ENCODE results near the gene CCDC174. TPM values are rescaled to one million over a fixed set of nuclear protein-coding genes. Genes with fewer than 3 reads are reported as not detected.

The CCDC174 gene
- total RNA-seq, 1 donor from 2014 or later, result 16.0 TPM

DNA sequence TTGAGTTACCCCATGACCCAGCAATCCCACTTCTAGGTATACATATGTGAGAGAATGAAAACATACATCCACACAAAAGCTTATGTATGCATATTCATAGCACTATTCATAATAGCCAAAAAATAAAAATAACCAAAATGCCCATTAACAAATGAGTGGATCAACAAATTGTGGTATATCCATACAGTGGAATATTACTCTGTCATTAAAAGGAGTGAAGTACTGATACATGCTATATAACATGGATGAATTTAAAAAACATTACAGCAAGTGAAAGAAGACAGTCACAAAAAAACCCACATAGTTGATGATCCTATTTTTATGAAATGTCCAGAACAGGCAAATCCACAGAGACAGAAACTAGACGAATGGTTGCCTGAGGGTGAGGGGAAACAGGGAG is 28.6 kb downstream of the CCDC174 start:
- Mint-ChIP-seq H3K27ac (no peak overlapping the region), H3K4me1 (no peaks in the 10 kb centered on the region), H3K27me3 (no peaks in the 10 kb centered on the region), H3K36me3 (ENCODE audit: low read depth) (peaks cover 11% of the 10 kb centered on the region), H3K9me3 (no peaks in the 10 kb centered on the region), H3K4me3 (no peak overlapping the region)
- DNase-seq, result no peak
- intact Hi-C loops (cut with micrococcal nuclease), result no loop called here

DNA sequence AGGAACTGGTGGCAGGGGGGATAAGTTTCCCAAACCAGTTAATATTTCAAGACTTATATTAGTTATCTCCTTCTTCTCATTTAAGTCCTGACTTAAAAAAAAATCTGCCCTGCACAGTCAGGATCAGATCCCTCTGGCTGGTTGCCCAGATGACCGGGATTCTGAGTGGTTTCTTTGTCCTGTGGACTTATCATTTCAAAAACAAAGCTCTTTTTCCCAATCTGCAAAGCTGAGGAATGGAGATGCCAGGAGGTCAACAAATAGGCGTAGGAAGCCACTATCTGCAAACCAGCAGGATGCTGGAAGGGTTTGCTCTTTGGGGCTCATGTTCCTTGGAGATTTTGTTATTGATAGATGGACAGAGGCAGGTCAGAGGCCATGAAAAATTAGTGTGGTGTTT is 29.2 kb downstream of the CCDC174 start:
- Mint-ChIP-seq H3K4me3 (no peak overlapping the region), H3K9me3 (no peaks in the 10 kb centered on the region), H3K27ac (no peak overlapping the region)

DNA sequence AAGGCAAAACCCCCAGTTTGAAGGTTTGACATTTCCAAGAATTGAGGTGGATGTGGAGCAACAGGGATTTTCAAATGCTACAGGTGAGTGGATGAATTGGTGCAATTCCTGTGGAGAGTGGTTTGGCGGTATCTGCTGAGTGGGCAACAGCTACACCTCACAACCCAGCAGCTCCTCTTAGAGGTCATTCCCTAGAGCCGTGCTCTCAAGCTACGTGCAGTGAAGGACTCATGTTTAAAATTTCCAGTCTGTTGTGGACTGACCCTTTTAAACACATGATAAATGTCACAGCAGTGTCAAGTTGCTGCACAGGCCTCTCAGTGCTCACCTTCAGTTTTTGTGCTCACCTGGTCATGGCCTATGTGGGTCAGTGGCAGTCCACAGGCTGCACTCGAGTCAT is 32.9 kb downstream of the CCDC174 start:
- peaks cover 6% of the 10 kb centered on the region for H3K36me3 Mint-ChIP-seq (ENCODE audit: low read depth)
- DNase-seq, result no peak
- peaks cover 2% of the 10 kb centered on the region for H3K4me1 Mint-ChIP-seq
- intact Hi-C loops (cut with micrococcal nuclease), result no loop called here
- no peaks in the 10 kb centered on the region for H3K9me3 Mint-ChIP-seq
- no peaks in the 10 kb centered on the region for H3K27me3 Mint-ChIP-seq
- H3K27ac Mint-ChIP-seq, result no peak overlapping the region
- H3K4me3 Mint-ChIP-seq, result no peak overlapping the region

More for the DNA sequence above, 29.2 kb downstream of the CCDC174 start:
- peak; percentile 45 for DNase-seq
- Mint-ChIP-seq H3K4me1 (no peaks in the 10 kb centered on the region), H3K27me3 (no peaks in the 10 kb centered on the region), H3K36me3 (ENCODE audit: low read depth) (peaks cover 11% of the 10 kb centered on the region)
- intact Hi-C loops (cut with micrococcal nuclease), result no loop called here

DNA sequence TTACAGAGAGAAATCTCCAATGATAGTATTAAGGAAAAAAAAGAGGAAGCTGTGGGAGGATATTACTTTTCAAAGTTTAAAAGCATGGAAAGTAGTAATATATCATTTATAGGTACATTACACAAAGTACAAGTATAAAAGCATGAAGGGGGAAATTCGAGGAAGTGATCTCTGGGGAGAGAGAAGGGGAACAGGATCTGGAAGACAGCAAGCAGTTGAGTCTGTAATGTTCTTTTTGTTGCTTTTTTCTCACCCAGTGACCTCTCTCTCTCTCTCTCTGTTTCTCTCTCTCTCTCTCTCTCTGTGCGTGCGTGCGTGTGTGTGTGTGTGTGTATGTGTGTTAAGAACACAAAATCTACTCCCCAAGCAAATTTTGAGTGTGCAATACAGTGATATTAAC is 33.6 kb downstream of the CCDC174 start:
- Mint-ChIP-seq H3K4me3 (no peak overlapping the region), H3K27ac (no peak overlapping the region), H3K9me3 (no peaks in the 10 kb centered on the region), H3K27me3 (no peaks in the 10 kb centered on the region), H3K4me1 (peaks cover 2% of the 10 kb centered on the region), H3K36me3 (ENCODE audit: low read depth) (peaks cover under 1% of the 10 kb centered on the region)
- intact Hi-C loops (cut with micrococcal nuclease), result no loop called here
- no peak for DNase-seq

DNA sequence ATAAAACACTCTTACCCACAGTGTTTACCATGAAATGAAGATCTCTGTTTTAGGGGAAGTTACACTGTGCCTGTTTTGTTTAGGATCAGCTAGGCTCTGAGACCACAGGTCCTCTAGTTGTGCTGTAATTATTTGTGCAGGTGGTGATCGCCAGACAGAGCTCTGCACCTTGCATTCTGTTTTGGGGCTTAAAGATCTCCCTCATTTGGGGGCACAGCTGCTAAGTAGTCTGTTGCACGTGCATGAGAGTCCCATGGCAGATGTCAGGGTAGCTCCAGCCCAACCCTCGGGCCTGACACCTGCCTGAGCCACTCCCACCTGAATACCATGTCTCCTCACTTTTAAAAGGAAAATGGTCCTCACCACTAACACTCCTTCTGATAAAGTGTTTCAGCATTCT is 35.8 kb downstream of the CCDC174 start:
- no peak overlapping the region for H3K27ac Mint-ChIP-seq
- peaks cover 2% of the 10 kb centered on the region for H3K4me1 Mint-ChIP-seq
- H3K36me3 Mint-ChIP-seq (ENCODE audit: low read depth), result no peaks in the 10 kb centered on the region
- no peak for DNase-seq
- no peaks in the 10 kb centered on the region for H3K27me3 Mint-ChIP-seq
- intact Hi-C loops (cut with micrococcal nuclease), result no loop called here
- H3K4me3 Mint-ChIP-seq, result no peak overlapping the region
- no peaks in the 10 kb centered on the region for H3K9me3 Mint-ChIP-seq

DNA sequence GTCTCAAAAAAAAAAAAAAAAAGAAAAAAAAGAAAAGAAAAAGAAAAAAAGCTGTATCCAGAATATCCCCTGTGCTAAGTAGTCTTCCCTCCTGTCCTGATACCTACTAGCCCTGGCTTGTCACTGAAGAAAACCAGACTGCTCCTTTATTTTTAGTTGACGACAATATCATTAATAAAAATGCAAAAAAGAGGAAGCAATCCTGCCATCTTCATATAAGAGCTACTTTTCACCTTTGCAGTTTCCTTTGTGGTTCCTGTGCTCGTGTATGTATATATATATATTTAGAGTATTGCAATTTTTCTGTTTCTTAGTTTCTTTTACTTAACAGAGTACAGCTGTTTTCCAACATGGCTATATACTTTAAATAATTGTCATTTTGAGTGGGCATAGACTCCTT is 37.0 kb downstream of the CCDC174 start:
- H3K27me3 Mint-ChIP-seq, result no peaks in the 10 kb centered on the region
- intact Hi-C loops (cut with micrococcal nuclease), result no loop called here
- no peak overlapping the region for H3K4me3 Mint-ChIP-seq
- no peaks in the 10 kb centered on the region for H3K9me3 Mint-ChIP-seq
- no peaks in the 10 kb centered on the region for H3K36me3 Mint-ChIP-seq (ENCODE audit: low read depth)
- no peak overlapping the region for H3K27ac Mint-ChIP-seq
- peaks cover 2% of the 10 kb centered on the region for H3K4me1 Mint-ChIP-seq
- no peak for DNase-seq

DNA sequence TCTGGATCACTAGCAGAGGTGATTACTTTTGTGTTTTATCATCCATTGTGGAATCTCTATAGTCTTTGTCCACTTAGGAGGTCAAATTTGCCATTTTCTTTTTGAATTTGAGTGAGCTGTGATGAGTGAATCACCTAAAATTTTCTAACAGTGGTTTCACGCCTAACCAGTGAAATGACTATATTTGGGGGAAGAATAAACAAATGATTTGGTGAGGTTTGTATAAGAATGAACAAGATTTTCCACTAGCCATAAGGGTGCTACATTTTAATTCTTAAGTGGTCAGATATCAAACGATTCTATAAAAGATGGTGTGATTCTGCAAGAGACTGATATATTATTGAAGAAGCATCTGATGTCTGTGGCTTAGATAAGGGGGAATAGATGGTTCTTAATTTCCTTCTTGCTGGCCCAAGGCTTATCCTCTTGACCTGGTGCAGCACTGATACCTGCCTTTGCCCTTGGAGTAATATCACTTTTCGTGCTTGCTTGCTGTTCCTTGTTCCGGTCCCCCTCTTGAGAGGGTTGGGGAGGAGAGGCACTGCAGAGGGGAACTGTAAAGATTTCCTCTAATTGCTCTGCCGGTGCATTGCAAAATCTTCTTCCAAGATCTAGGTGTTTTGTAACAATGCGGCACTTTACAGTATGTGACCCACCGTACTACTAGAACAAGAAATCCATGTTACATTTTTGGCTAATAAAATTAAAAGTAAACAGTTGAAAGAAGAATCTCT is 37.9 kb downstream of the CCDC174 start:
- intact Hi-C loops (cut with micrococcal nuclease), result no loop called here
- H3K27ac Mint-ChIP-seq, result no peak overlapping the region
- no peaks in the 10 kb centered on the region for H3K36me3 Mint-ChIP-seq (ENCODE audit: low read depth)
- peaks cover 2% of the 10 kb centered on the region for H3K27me3 Mint-ChIP-seq
- peak; percentile 51 for DNase-seq
- no peak overlapping the region for H3K4me3 Mint-ChIP-seq
- H3K9me3 Mint-ChIP-seq, result no peaks in the 10 kb centered on the region
- H3K4me1 Mint-ChIP-seq, result peaks cover 2% of the 10 kb centered on the region

DNA sequence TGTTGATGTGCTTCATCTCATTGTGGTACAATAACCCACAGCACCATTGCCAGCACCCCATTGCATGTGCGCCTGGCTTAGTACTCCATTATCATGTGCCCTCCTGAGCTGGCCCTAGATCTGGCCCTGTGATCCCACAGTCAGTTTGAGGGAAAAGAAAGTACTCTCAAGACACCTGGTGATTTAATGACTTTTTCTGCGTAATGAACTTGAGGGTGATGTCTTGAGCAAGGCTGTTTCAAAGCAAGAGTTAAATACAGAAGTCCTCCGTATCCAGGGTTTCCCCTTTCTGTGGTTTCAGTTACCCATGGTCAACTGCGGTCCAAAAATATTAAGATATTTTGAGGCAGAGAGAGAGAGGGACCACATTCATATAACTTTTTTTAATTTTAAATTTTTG is 39.7 kb downstream of the CCDC174 start:
- intact Hi-C loops (cut with micrococcal nuclease), result no loop called here
- Mint-ChIP-seq H3K36me3 (ENCODE audit: low read depth) (no peaks in the 10 kb centered on the region), H3K9me3 (no peaks in the 10 kb centered on the region), H3K27ac (no peak overlapping the region), H3K4me1 (peaks cover 2% of the 10 kb centered on the region), H3K4me3 (no peak overlapping the region), H3K27me3 (peaks cover 2% of the 10 kb centered on the region)
- DNase-seq, result peak; percentile 51

DNA sequence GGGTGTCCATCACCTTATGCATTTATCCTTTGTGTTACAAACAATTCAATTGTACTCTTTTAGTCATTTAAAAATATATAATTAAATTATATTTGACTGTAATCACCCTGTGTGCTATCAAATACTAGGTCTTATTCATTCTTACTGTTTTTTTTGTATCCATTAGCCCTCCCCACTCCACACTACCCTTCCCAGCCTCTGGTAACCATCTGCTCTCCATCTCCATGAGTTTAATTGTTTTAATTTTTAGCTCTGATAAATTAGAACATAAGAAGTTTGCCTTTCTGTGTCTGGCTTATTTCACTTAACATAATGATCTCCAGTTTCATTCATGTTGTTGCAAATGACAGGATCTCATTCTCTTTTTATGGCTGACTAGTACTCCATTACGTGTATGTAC is 40.2 kb downstream of the CCDC174 start:
- Mint-ChIP-seq H3K36me3 (ENCODE audit: low read depth) (no peaks in the 10 kb centered on the region), H3K9me3 (no peaks in the 10 kb centered on the region), H3K27me3 (peaks cover 2% of the 10 kb centered on the region), H3K4me3 (no peak overlapping the region), H3K4me1 (peaks cover 2% of the 10 kb centered on the region), H3K27ac (no peak overlapping the region)
- DNase-seq, result no peak
- intact Hi-C loops (cut with micrococcal nuclease), result no loop called here

DNA sequence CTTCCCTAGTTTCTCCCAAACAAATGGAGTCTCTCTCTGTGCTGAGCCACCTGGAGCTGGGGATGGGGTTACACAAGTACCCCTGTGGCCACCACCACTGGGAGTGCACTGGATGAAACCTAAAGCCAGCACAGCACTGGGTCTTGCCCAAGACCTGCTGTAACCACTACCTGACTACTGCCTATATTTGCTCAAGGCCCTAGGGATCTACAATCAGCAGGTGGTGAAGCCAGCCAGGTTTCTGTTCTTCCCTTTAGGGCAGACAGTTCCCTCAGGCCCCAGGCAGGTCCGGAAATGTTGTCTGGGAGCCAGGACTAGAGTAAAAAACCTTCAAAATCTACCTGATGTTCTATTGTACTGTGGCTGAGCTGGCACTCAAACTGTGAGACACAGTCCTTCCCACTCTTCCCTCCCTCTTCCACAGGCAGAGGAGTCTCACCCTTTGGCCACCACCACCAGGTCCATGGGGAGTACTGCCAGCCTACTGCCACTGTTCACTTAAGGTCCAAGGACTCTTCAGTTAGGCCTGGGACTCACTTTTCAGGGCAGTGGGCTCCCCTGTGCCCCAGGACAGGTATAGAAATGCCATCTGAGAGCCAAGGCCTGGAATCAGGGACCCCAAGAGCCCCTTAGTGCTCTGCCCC is 47.2 kb downstream of the CCDC174 start:
- Mint-ChIP-seq H3K4me3 (no peak overlapping the region), H3K27me3 (peaks cover 2% of the 10 kb centered on the region)

DNA sequence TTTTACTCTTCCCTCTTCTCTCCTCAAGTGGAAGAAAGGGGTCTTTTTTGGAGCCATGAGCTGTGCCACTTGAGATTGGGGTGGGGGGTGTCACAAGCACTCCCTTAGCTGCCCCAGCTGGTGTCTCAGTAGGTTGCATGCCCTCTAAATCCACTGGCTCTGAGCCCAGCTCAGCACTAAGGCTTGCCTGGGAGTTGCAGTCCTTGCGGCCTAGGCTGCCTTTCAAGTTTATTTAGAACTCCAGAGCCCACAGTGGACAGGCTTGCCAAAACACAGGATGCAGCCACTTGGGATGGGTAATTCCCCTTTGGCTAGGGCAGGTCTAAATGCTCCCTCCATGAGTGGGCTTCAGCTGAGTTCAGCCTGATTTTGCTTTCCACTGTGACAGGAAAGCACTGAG is 48.1 kb downstream of the CCDC174 start:
- Mint-ChIP-seq H3K27me3 (no peaks in the 10 kb centered on the region), H3K4me1 (no peaks in the 10 kb centered on the region), H3K9me3 (peaks cover 4% of the 10 kb centered on the region), H3K4me3 (no peak overlapping the region), H3K36me3 (ENCODE audit: low read depth) (peaks cover 2% of the 10 kb centered on the region), H3K27ac (no peak overlapping the region)
- peak; percentile 44 for DNase-seq
- intact Hi-C loops (cut with micrococcal nuclease), result no loop called here

More for the DNA sequence above, 47.2 kb downstream of the CCDC174 start:
- intact Hi-C loops (cut with micrococcal nuclease), result no loop called here
- no peak overlapping the region for H3K27ac Mint-ChIP-seq
- H3K36me3 Mint-ChIP-seq (ENCODE audit: low read depth), result peaks cover 2% of the 10 kb centered on the region
- peak; percentile 44 for DNase-seq
- peaks cover 4% of the 10 kb centered on the region for H3K9me3 Mint-ChIP-seq
- no peaks in the 10 kb centered on the region for H3K4me1 Mint-ChIP-seq

DNA sequence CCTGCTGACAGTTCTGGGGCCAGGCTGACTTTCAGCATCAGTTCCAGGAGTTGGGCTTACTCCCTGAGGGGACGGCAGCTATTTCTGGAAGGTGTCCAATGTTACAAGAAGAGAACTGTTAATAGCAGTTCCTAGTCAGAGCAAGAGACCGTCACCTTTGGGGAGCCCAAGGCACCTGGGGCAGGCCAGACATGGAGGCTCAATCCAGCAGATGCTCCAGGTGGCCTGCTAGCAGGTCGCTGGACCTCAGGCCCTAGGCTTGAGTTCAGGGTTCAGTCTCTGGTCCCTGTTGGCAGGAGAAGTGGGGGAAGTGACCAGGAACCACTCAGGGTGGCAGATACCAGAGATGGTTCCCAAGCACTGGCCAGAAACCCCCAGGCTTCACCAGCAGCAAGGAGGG is 49.3 kb downstream of the CCDC174 start:
- intact Hi-C loops (cut with micrococcal nuclease), result no loop called here
- no peaks in the 10 kb centered on the region for H3K27me3 Mint-ChIP-seq
- H3K4me3 Mint-ChIP-seq, result no peak overlapping the region
- no peaks in the 10 kb centered on the region for H3K4me1 Mint-ChIP-seq
- peaks cover 4% of the 10 kb centered on the region for H3K9me3 Mint-ChIP-seq
- H3K36me3 Mint-ChIP-seq (ENCODE audit: low read depth), result peaks cover 2% of the 10 kb centered on the region
- no peak overlapping the region for H3K27ac Mint-ChIP-seq
- no peak for DNase-seq

DNA sequence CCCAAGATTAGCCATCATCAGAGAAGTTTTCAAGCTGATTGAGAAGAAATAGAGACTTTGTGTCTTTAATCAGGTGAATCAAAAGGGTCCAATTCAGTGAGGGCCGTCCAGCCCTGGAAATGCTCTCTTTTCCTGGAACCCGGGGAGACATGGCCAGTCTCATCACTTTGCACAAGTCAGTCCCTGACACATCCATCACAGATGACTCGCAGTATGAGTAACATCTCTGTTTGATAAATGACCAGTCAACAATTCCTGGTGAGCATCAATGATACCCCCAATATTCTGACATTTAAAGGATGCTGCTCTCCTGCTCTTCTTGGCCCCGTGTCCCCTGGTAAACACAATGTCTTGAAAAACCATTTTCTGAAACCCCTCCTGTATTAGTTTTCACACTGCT is 50.1 kb downstream of the CCDC174 start:
- H3K36me3 Mint-ChIP-seq (ENCODE audit: low read depth), result peaks cover 2% of the 10 kb centered on the region
- H3K27me3 Mint-ChIP-seq, result no peaks in the 10 kb centered on the region
- peaks cover 4% of the 10 kb centered on the region for H3K9me3 Mint-ChIP-seq
- no peak overlapping the region for H3K4me3 Mint-ChIP-seq
- H3K4me1 Mint-ChIP-seq, result no peaks in the 10 kb centered on the region
- intact Hi-C loops (cut with micrococcal nuclease), result no loop called here
- no peak overlapping the region for H3K27ac Mint-ChIP-seq
- no peak for DNase-seq

DNA sequence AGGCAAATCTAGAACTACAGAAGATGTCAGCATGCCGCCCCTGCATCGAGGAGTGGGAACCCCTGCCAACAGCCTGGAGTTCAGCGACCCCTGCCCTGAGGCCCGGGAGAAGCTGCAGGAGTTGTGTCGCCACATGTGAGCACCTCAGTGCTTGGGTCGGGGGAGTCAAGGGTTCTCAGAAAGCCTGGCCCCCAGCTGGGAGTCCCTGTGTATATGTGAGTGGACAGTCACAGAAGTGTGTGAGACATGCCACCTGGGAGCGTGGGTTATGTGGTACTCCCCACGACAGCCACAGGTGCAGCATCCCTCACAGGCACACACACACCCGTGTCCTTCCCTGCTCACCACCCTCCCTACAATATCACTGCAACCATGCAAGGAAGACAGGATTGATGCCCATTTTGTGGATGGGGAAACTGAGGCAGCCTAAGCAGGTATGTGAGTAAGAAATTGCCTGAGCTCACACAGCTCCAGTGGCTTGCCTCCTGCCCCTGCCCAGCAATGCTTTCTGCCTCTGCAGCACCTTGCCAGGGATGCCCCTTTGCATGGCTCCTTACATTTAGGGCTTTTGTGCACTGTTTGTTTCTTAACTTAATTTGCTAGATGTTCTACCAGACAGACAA is 51.7 kb downstream of the CCDC174 start:
- Mint-ChIP-seq H3K27me3 (no peaks in the 10 kb centered on the region), H3K9me3 (peaks cover 1% of the 10 kb centered on the region), H3K4me3 (no peak overlapping the region), H3K36me3 (ENCODE audit: low read depth) (no peaks in the 10 kb centered on the region), H3K27ac (no peak overlapping the region), H3K4me1 (no peaks in the 10 kb centered on the region)
- intact Hi-C loops (cut with micrococcal nuclease), result no loop called here
- peak; percentile 49 for DNase-seq

Data from activated CD4-positive, alpha-beta T cell treated with anti-CD3 and anti-CD28 coated beads, Interleukin-2, amount 10 ng/mL, durations not matched to agents 24 days and 14 days (primary cell).